Spleen (tissue), 11 donors: ENCODE data around the gene IL2RG. TPM values are rescaled to one million over a fixed set of nuclear protein-coding genes. Genes with fewer than 3 reads are reported as not detected.

ENCODE experiments used
- DNase-seq: peaks from one replicate; pipeline ENCODE4 v3.0.0-alpha.2; 2020
- H3K27ac ChIP-seq, 8 donors: fragments of 200-600 bp; sonication (generic) in 7 of 8; 1 replicate in 4 of 8; 2 replicates in 4 of 8; pipeline versions ENCODE4 v1.5.0 to v1.8.0; 2016 to 2021; ENCODE audit warnings: inconsistent platforms in 4 of 8, mild to moderate bottlenecking in 4 of 8, moderate library complexity in 1 of 8
- H3K27me3 ChIP-seq, 7 donors: fragments of 200-600 bp; sonication (generic) in 6 of 7; replicated peaks in 1 of 7; 1 replicate in 4 of 7; 2 replicates in 3 of 7; pipeline versions ENCODE4 v1.5.0 to v1.8.0; 2016 to 2021; ENCODE audit warnings: inconsistent platforms in 3 of 7, mild to moderate bottlenecking in 1 of 7
- H3K36me3 ChIP-seq, 6 donors: fragments of 200-600 bp; sonication (generic) in 5 of 6; 1 replicate in 4 of 6; 2 replicates in 2 of 6; pipeline versions ENCODE4 v1.5.0 to v1.8.0; 2016 to 2021; ENCODE audit warnings: inconsistent platforms in 2 of 6
- H3K4me1 ChIP-seq, 6 donors: fragments of 200-600 bp; sonication (generic) in 5 of 6; 1 replicate in 3 of 6; 2 replicates in 3 of 6; pipeline versions ENCODE4 v1.5.0 to v1.8.0; 2016 to 2021; ENCODE audit warnings: inconsistent platforms in 3 of 6
- H3K4me3 ChIP-seq, 8 donors: fragments of 200-600 bp; sonication (generic) in 7 of 8; 1 replicate in 4 of 8; 2 replicates in 4 of 8; pipeline versions ENCODE4 v1.5.0 to v1.8.0; 2016 to 2021; ENCODE audit warnings: inconsistent platforms in 4 of 8, mild to moderate bottlenecking in 4 of 8, moderate library complexity in 2 of 8
- H3K9me3 ChIP-seq, 8 donors: fragments of 200-600 bp; sonication (generic) in 7 of 8; 1 replicate in 4 of 8; 2 replicates in 4 of 8; pipeline versions ENCODE4 v1.5.0 to v1.8.0; 2016 to 2021; ENCODE audit warnings: inconsistent platforms in 4 of 8
- POLR2A ChIP-seq, 3 donors: fragments of 450-650 bp; IDR thresholded peaks; one replicate each; pipeline ENCODE4 v1.5.1; 2017; ENCODE audit warnings: antibody characterized with exemption in 3 of 3, mild to moderate bottlenecking in 1 of 3
- POLR2AphosphoS5 ChIP-seq, 3 donors: sonication (generic); formaldehyde crosslinking; IDR thresholded peaks; one replicate each; pipeline ENCODE4 v1.5.1; 2017; ENCODE audit warnings: antibody characterized with exemption in 3 of 3
- WGBS, 5 donors: extraction: QIAGEN DNeasy Blood & Tissue Kit in 3 of 5; methylation state at CpG; one replicate each; pipeline versions ENCODE4 v1.1.5 to v1.1.7; 2013 to 2018; 5-methylcytosine and 5-hydroxymethylcytosine counted together
- intact Hi-C: fragments of 100-400 bp; cut with DNase I; formaldehyde crosslinking; loops from one replicate; pipeline ENCODE4 v1.15.0; 2023; ENCODE audit warnings: low total_unique reads
- polyA plus RNA-seq, 3 donors: library from polyadenylated mRNA; stranded (reverse); fragments of 200-250 nt; gene quantifications; one replicate each; pipeline ENCODE4 v1.2.1, GENCODE V29; 2013
- total RNA-seq, 7 donors: library from RNA; depleted of rRNA in 3 of 7; stranded (reverse); fragments of >200 nt in 3 of 7; fragmentation: NEBNext Ultra II Directional in 4 of 7; extraction: Animal tissue kit (Norgen Biotek cat#: 25700) in 4 of 7; gene quantifications; one replicate each; pipeline versions ENCODE4 v1.1.0 to v1.2.1, GENCODE V29; 2016 to 2021
- TF ChIP-seq, protein P1 (sequence below), 11 experiments: fragments of 200-600 bp in 7 of 11; fragments of 450-650 bp in 4 of 11; sonication (generic) in 4 of 11; IDR thresholded peaks in 8 of 11; conservative IDR thresholded peaks in 3 of 11; 1 replicate in 7 of 11; 2 replicates in 4 of 11; pipeline versions ENCODE4 v1.4.0 to v1.8.0; 2016 to 2021; ENCODE audit warnings: antibody characterized with exemption in 11 of 11, inconsistent platforms in 4 of 11, mild to moderate bottlenecking in 1 of 11
- donor health status: healthy with polysubstance abuse.
- donor health status: DM: no; HTN: no; CAD: no; lungs with moderate emphysema.
- donor health status: DM: no; HTN: no; CAD: no.
- donor health status: Bipolar disorder and iron deficiency.
- donor health status: healthy.
- donor health status: DM: no; HTN: no; CAD: no.
- donor health status: DM: yes; HTN: yes; CAD: no.

Gene IL2RG
- total and polyA plus RNA-seq, 10 donors, result 89.8 to 174 (median 124) TPM

DNA sequence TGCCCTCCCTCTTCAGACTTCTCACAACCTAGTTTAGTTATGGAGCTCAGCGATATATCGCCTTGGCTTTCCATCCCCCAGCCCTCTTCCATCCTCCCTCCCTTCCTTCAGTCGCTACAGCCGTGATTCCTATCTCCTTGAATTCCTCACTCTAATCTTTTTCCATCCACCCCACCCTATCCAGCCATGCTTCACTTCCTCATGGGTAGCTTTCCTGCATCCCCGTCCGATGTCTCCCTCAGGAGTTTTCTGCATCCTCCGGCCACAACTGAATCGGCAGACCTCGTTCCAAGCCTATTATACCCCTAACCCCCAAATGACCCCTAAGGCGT, 43.7 kb downstream of the IL2RG start:
- no peaks in the 10 kb centered on the region for H3K27me3 ChIP-seq
- H3K4me3 ChIP-seq, result peak overlapping the region; percentile 40 to 82 (median 55)
- H3K27ac ChIP-seq, result peak overlapping the region; percentile 72 to 93 (median 88)
- peaks cover 0 to 22% (median 10%) of the 10 kb centered on the region in 6 donors for H3K4me1 ChIP-seq
- H3K36me3 ChIP-seq, result peaks cover 0 to 10% (median 0%) of the 10 kb centered on the region in 6 donors
- 1 to 36% (median 8%) methylated on average over 10 of the region's 10 CpGs for WGBS, 5 donors
- no peak for DNase-seq
- intact Hi-C loops, result no loop called here
- no peaks in the 10 kb centered on the region for H3K9me3 ChIP-seq
- TF ChIP-seq, protein P1, sequence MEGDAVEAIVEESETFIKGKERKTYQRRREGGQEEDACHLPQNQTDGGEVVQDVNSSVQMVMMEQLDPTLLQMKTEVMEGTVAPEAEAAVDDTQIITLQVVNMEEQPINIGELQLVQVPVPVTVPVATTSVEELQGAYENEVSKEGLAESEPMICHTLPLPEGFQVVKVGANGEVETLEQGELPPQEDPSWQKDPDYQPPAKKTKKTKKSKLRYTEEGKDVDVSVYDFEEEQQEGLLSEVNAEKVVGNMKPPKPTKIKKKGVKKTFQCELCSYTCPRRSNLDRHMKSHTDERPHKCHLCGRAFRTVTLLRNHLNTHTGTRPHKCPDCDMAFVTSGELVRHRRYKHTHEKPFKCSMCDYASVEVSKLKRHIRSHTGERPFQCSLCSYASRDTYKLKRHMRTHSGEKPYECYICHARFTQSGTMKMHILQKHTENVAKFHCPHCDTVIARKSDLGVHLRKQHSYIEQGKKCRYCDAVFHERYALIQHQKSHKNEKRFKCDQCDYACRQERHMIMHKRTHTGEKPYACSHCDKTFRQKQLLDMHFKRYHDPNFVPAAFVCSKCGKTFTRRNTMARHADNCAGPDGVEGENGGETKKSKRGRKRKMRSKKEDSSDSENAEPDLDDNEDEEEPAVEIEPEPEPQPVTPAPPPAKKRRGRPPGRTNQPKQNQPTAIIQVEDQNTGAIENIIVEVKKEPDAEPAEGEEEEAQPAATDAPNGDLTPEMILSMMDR (IDR thresholded peaks at IDR 0.05 in 8 of 11, conservative IDR thresholded peaks at IDR 0.05 in 3 of 11), result no peak
- TF ChIP-seq POLR2AphosphoS5 (IDR thresholded peaks at IDR 0.05), result no peak
- TF ChIP-seq POLR2A (IDR thresholded peaks at IDR 0.05), result no peak

DNA sequence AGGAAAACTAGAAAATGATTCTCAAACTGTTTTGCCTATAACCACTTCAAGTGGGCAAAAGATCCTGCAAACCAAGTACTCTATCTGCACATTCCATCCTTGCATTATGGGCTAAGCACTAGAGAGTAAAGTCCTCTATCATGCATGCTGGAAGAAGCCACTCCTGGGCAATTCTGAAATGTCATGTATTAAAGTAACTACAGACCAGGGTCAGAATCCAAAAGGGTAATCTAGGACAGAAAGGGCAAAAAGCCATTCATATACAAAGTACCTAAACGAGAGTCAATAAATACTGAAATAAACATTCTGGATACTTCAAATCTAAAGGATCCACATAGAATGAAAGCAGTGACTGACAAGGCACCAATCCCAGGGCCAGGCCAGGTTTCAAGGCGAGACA, 44.3 kb downstream of the IL2RG start:
- H3K36me3 ChIP-seq, result peaks cover 0 to 16% (median 2%) of the 10 kb centered on the region in 6 donors
- no peaks in the 10 kb centered on the region for H3K27me3 ChIP-seq
- DNase-seq, result no peak
- H3K27ac ChIP-seq, result peak overlapping the region in 7 of 8 donors; percentile 81 to 93 (median 88)
- H3K4me1 ChIP-seq, result peaks cover 0 to 22% (median 10%) of the 10 kb centered on the region in 6 donors
- TF ChIP-seq POLR2AphosphoS5 (IDR thresholded peaks at IDR 0.05) (no peak), POLR2A (IDR thresholded peaks at IDR 0.05) (no peak)
- TF ChIP-seq, protein P1 (IDR thresholded peaks at IDR 0.05 in 8 of 11, conservative IDR thresholded peaks at IDR 0.05 in 3 of 11), result no peak
- H3K4me3 ChIP-seq, result peak overlapping the region in 7 of 8 donors; percentile 40 to 82 (median 57)
- intact Hi-C loops, result no loop called here
- 12 to 43% (median 26%) methylated on average over 2 of the region's 2 CpGs for whole genome bisulfite sequencing, 5 donors
- H3K9me3 ChIP-seq, result no peaks in the 10 kb centered on the region

DNA sequence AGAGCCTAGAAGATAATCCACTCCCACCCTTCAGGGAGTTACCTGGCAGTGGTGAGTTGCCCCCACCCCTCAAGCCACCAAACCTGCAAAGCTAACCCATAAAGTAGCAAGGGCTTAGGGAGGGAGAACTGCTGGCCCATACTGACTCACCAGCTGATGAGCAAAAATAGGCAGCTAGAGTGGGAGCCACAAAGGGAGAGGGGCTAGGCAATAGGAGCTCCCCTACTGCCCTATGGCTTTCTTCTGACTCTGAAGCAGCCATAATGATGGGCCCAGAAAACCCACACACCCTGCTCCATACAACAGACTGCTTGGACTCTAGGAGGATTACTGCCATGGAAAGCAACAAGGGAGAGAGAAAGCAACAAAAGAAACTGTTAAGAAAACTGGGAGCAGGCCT, 51.2 kb downstream of the IL2RG start:
- intact Hi-C loops, result no loop called here

DNA sequence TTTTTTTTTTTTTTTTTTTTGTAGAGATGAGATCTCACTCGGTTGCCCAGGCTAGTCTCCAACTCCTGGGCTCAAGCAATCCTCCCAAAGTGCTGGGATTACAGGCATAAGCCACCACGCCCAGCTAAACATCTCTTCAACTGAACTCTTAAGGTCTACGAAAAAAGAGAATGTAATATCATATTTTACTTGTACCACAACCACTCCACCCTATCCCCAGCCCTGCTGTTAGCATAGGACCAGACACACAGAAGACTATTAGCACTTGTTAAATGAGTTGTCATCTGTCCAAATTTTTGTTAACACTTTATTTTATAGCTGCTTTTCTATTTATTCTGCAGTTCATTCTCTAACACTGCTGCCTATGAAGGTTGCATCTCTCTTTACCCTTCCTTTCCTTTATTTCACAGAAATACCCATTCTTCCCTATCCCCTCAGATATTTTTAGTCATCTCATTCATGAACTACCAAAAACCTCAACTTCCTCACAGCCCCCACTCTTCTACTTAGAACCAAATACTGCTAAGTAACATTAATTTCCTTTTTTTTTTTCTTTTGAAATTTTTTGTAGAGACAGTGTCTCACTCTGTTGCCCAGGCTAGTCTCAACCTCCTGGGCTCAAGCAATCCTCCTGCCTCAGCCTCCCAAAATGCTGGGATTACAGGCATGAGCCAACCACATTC, 53.4 kb downstream of the IL2RG start:
- H3K9me3 ChIP-seq, result no peaks in the 10 kb centered on the region
- no peaks in the 10 kb centered on the region for H3K27me3 ChIP-seq
- no peak for DNase-seq
- peaks cover 0 to 30% (median 3%) of the 10 kb centered on the region in 6 donors for H3K4me1 ChIP-seq
- peaks cover 0 to 48% (median 18%) of the 10 kb centered on the region in 6 donors for H3K36me3 ChIP-seq
- intact Hi-C loops, result no loop called here
- 57 to 81% (median 72%) methylated on average over 3 of the region's 3 CpGs for WGBS, 5 donors
- TF ChIP-seq, protein P1 (IDR thresholded peaks at IDR 0.05 in 8 of 11, conservative IDR thresholded peaks at IDR 0.05 in 3 of 11), result no peak
- TF ChIP-seq POLR2A (IDR thresholded peaks at IDR 0.05) (no peak), POLR2AphosphoS5 (IDR thresholded peaks at IDR 0.05) (no peak)
- peak overlapping the region in 3 of 8 donors; percentile 4 to 45 (median 23) for H3K27ac ChIP-seq
- no peak overlapping the region for H3K4me3 ChIP-seq

More for the DNA sequence above, 51.2 kb downstream of the IL2RG start:
- TF ChIP-seq, protein P1 (IDR thresholded peaks at IDR 0.05 in 8 of 11, conservative IDR thresholded peaks at IDR 0.05 in 3 of 11), result no peak
- TF ChIP-seq POLR2AphosphoS5 (IDR thresholded peaks at IDR 0.05) (no peak), POLR2A (IDR thresholded peaks at IDR 0.05) (no peak)
- Histone ChIP-seq H3K27me3 (no peaks in the 10 kb centered on the region), H3K36me3 (peaks cover 0 to 48% (median 18%) of the 10 kb centered on the region in 6 donors), H3K27ac (no peak overlapping the region), H3K4me3 (no peak overlapping the region), H3K9me3 (no peaks in the 10 kb centered on the region), H3K4me1 (peaks cover 0 to 30% (median 3%) of the 10 kb centered on the region in 6 donors)
- DNase-seq, result no peak
